NT2/D1 (cell line): ENCODE measurements around the gene PTGER3.

ENCODE experiments used
- DNase-seq: peaks from one replicate; pipeline ENCODE4 v3.0.0-alpha.2; 2011; ENCODE audit warnings: low read depth, low spot score
- H3K27me3 ChIP-seq: 2 replicates; pipeline ENCODE4 v1.6.0; 2011; ENCODE audit warnings: mild to moderate bottlenecking; ENCODE audit not compliant: insufficient read length, insufficient read depth
- H3K36me3 ChIP-seq: 2 replicates; pipeline ENCODE4 v1.6.1; 2011; ENCODE audit warnings: mild to moderate bottlenecking, low read length, mixed read lengths; ENCODE audit not compliant: insufficient read depth, insufficient read length
- H3K4me1 ChIP-seq: 2 replicates; pipeline ENCODE4 v1.5.1; 2011; ENCODE audit not compliant: insufficient read depth, insufficient read length
- H3K4me3 ChIP-seq: 2 replicates; pipeline ENCODE4 v1.5.1; 2011; ENCODE audit warnings: low read depth; ENCODE audit not compliant: insufficient read length
- H3K9ac ChIP-seq: 2 replicates; pipeline ENCODE4 v1.6.0; 2011; ENCODE audit warnings: low read depth; ENCODE audit not compliant: insufficient read length
- H3K9me3 ChIP-seq: 2 replicates; pipeline ENCODE4 v1.5.1; 2011; ENCODE audit warnings: mild to moderate bottlenecking, low read length; ENCODE audit not compliant: insufficient read depth
- SUZ12 ChIP-seq: IDR thresholded peaks from 2 replicates; pipeline ENCODE4 v1.6.1; 2011; ENCODE audit not compliant: insufficient read length, insufficient read depth; ENCODE audit errors: extremely low read depth
- YY1 ChIP-seq: IDR thresholded peaks from 2 replicates; pipeline ENCODE4 v1.6.1; 2011; ENCODE audit not compliant: insufficient read length, insufficient read depth
- ZNF274 ChIP-seq: IDR thresholded peaks from 2 replicates; pipeline ENCODE4 v1.6.1; 2011; ENCODE audit warnings: mild to moderate bottlenecking, low read depth, low read length

PTGER3 gene

GRCh38 chr1:71047635-71048607 is at the start of gene PTGER3:
Gene PTGER3 (minus strand): TSS chr1:71047816. CDS start chr1:71047577, 239 bp downstream.
- Histone ChIP-seq H3K36me3 (no peaks in the 10 kb centered on the region), H3K9ac (peak within 1 kb of the TSS; percentile 86), H3K4me3 (peak within 1 kb of the TSS; percentile 75), H3K27me3 (peaks cover 32% of the 10 kb centered on the region), H3K9me3 (no peaks in the 10 kb centered on the region), H3K4me1 (peaks cover 2% of the 10 kb centered on the region)
- no peak for DNase-seq
- TF ChIP-seq ZNF274: no peak
- no peak for TF ChIP-seq YY1
- peak; percentile 34 for TF ChIP-seq SUZ12

- Histone ChIP-seq H3K9ac (no peak overlapping the region), H3K9me3 (no peaks in the 10 kb centered on the region), H3K36me3 (no peaks in the 10 kb centered on the region), H3K4me3 (no peak overlapping the region), H3K27me3 (no peaks in the 10 kb centered on the region), H3K4me1 (no peaks in the 10 kb centered on the region)
- DNase-seq: no peak
- TF ChIP-seq SUZ12: no peak
- no peak for TF ChIP-seq YY1
- no peak for TF ChIP-seq ZNF274
Measured at GRCh38 chr1:71094913-71095312, 47.3 kb upstream of the PTGER3 start.

- H3K4me1 ChIP-seq: no peaks in the 10 kb centered on the region
- DNase-seq: no peak
- H3K9ac ChIP-seq: no peak overlapping the region
Measured at GRCh38 chr1:71093938-71094337, 46.3 kb upstream of the PTGER3 start.

GRCh38 chr1:71089536-71090270 is 42.1 kb upstream of the PTGER3 start:
- H3K9ac ChIP-seq: no peak overlapping the region
- TF ChIP-seq YY1 (no peak), SUZ12 (no peak)
- no peaks in the 10 kb centered on the region for H3K36me3 ChIP-seq
- no peaks in the 10 kb centered on the region for H3K9me3 ChIP-seq
- H3K4me1 ChIP-seq: no peaks in the 10 kb centered on the region
- no peaks in the 10 kb centered on the region for H3K27me3 ChIP-seq
- H3K4me3 ChIP-seq: no peak overlapping the region
- no peak for DNase-seq

More at GRCh38 chr1:71093938-71094337, 46.3 kb upstream of the PTGER3 start:
- Histone ChIP-seq H3K27me3 (no peaks in the 10 kb centered on the region), H3K9me3 (no peaks in the 10 kb centered on the region), H3K4me3 (no peak overlapping the region), H3K36me3 (no peaks in the 10 kb centered on the region)
- no peak for TF ChIP-seq ZNF274
- no peak for TF ChIP-seq SUZ12
- TF ChIP-seq YY1: no peak

- H3K9me3 ChIP-seq: no peaks in the 10 kb centered on the region
- no peak overlapping the region for H3K9ac ChIP-seq
- H3K4me3 ChIP-seq: no peak overlapping the region
- DNase-seq: no peak
- no peaks in the 10 kb centered on the region for H3K27me3 ChIP-seq
- TF ChIP-seq YY1 (no peak), SUZ12 (no peak), ZNF274 (no peak)
- no peaks in the 10 kb centered on the region for H3K36me3 ChIP-seq
- H3K4me1 ChIP-seq: no peaks in the 10 kb centered on the region
Measured at GRCh38 chr1:71088645-71089287, 41.1 kb upstream of the PTGER3 start.

GRCh38 chr1:71087713-71088112 is 40.1 kb upstream of the PTGER3 start:
- TF ChIP-seq SUZ12: no peak
- TF ChIP-seq ZNF274: no peak
- no peak for TF ChIP-seq YY1
- Histone ChIP-seq H3K9ac (no peak overlapping the region), H3K27me3 (no peaks in the 10 kb centered on the region), H3K4me3 (no peak overlapping the region), H3K9me3 (no peaks in the 10 kb centered on the region), H3K4me1 (no peaks in the 10 kb centered on the region), H3K36me3 (no peaks in the 10 kb centered on the region)
- DNase-seq: no peak

- Histone ChIP-seq H3K4me3 (no peak overlapping the region), H3K9me3 (no peaks in the 10 kb centered on the region), H3K27me3 (no peaks in the 10 kb centered on the region), H3K9ac (no peak overlapping the region), H3K36me3 (no peaks in the 10 kb centered on the region), H3K4me1 (no peaks in the 10 kb centered on the region)
- no peak for DNase-seq
- TF ChIP-seq ZNF274 (no peak), YY1 (no peak), SUZ12 (no peak)
Measured at GRCh38 chr1:71087060-71087459, 39.4 kb upstream of the PTGER3 start.
